HEK293 (cell line): ENCODE measurements around the gene ST6GAL1.
"Not testable (repeated sequence)": the region's sequence is repeated elsewhere in the genome, so short reads cannot be mapped to it uniquely, and the experiment has no call there.

Experiments used
- CTCF ChIA-PET: fragments of 350-600 bp; formaldehyde crosslinking; extraction: SDS; loops from one replicate; lab custom pipeline; 2021; ENCODE audit warnings: antibody characterized with exemption; lab: Yijun Ruan, JAX
- POLR2A ChIA-PET: fragments of 300-600 bp; formaldehyde crosslinking; extraction: SDS; loops from one replicate; lab custom pipeline; 2020; ENCODE audit warnings: antibody characterized with exemption, inconsistent platforms; lab: Yijun Ruan, JAX
- H3K27ac ChIP-seq: fragments of 200-500 bp; sonication (Bioruptor generic); 2 replicates; pipeline ENCODE4 v1.5.1; 2014; ENCODE audit warnings: low read depth, low read length, control low read depth, inconsistent platforms; ENCODE audit errors: extremely low read depth
- H3K36me3 ChIP-seq, 2 experiments: fragments of 200-500 bp in 1 of 2; sonication (Bioruptor generic) in 1 of 2; 1 replicate in 1 of 2; 2 replicates in 1 of 2; pipeline ENCODE4 v1.5.1; 2014 to 2017; ENCODE audit warnings: inconsistent platforms in 2 of 2, low read length in 2 of 2; ENCODE audit not compliant: control insufficient read depth in 2 of 2, insufficient read depth in 1 of 2
- H3K4me1 ChIP-seq: fragments of 200-500 bp; sonication (Bioruptor generic); 2 replicates; pipeline ENCODE4 v1.5.1; 2014; ENCODE audit warnings: mild to moderate bottlenecking, low read length, inconsistent platforms; ENCODE audit not compliant: control insufficient read depth, insufficient read depth
- H3K4me3 ChIP-seq: 2 replicates; pipeline ENCODE4 v1.5.1; 2011; ENCODE audit warnings: low read depth, mild to moderate bottlenecking, control low read depth, low read length, moderate library complexity
- H3K9me3 ChIP-seq: fragments of 200-500 bp; sonication (Bioruptor generic); 2 replicates; pipeline ENCODE4 v1.5.1; 2014; ENCODE audit warnings: low read depth, low read length, inconsistent platforms; ENCODE audit not compliant: control insufficient read depth, insufficient read depth
- BCL11B ChIP-seq: fragments of 450-650 bp; formaldehyde crosslinking; IDR thresholded peaks from 2 replicates; pipeline ENCODE4 v1.5.1; 2016; ENCODE audit warnings: low read depth, missing biosample characterization, missing genetic modification characterization
- BCL6B ChIP-seq: fragments of 450-650 bp; formaldehyde crosslinking; IDR thresholded peaks from 2 replicates; pipeline ENCODE4 v1.5.1; 2017; ENCODE audit warnings: missing biosample characterization, missing genetic modification characterization
- KLF7 ChIP-seq: fragments of 450-650 bp; formaldehyde crosslinking; IDR thresholded peaks from 2 replicates; pipeline ENCODE4 v1.5.1; 2016; ENCODE audit warnings: missing biosample characterization, missing genetic modification characterization, borderline replicate concordance
- MZF1 ChIP-seq: fragments of 450-650 bp; formaldehyde crosslinking; IDR thresholded peaks from 2 replicates; pipeline ENCODE4 v1.5.1; 2017; ENCODE audit warnings: missing biosample characterization, missing genetic modification characterization, borderline replicate concordance
- OSR2 ChIP-seq: fragments of 450-650 bp; formaldehyde crosslinking; IDR thresholded peaks from 2 replicates; pipeline ENCODE4 v1.5.1; 2016; ENCODE audit warnings: missing biosample characterization, missing genetic modification characterization
- OVOL3 ChIP-seq: fragments of 450-650 bp; formaldehyde crosslinking; IDR thresholded peaks from 2 replicates; pipeline ENCODE4 v1.5.1; 2016; ENCODE audit warnings: missing biosample characterization, missing genetic modification characterization
- ZFP37 ChIP-seq: fragments of 450-650 bp; formaldehyde crosslinking; IDR thresholded peaks from 2 replicates; pipeline ENCODE4 v1.5.1; 2016; ENCODE audit warnings: missing biosample characterization, missing genetic modification characterization
- ZNF146 ChIP-seq: fragments of 450-650 bp; formaldehyde crosslinking; IDR thresholded peaks from 2 replicates; pipeline ENCODE4 v1.5.1; 2016; ENCODE audit warnings: missing biosample characterization, missing genetic modification characterization
- ZNF155 ChIP-seq: fragments of 450-650 bp; formaldehyde crosslinking; IDR thresholded peaks from 2 replicates; pipeline ENCODE4 v1.5.1; 2016; ENCODE audit warnings: missing biosample characterization, missing genetic modification characterization
- ZNF184 ChIP-seq: fragments of 450-650 bp; IDR thresholded peaks from 2 replicates; pipeline ENCODE4 v1.5.1; 2018; ENCODE audit warnings: missing biosample characterization, mild to moderate bottlenecking, missing genetic modification characterization
- ZNF211 ChIP-seq: fragments of 450-650 bp; formaldehyde crosslinking; IDR thresholded peaks from 2 replicates; pipeline ENCODE4 v1.5.1; 2016; ENCODE audit warnings: low read depth, missing biosample characterization, missing genetic modification characterization
- ZNF26 ChIP-seq: fragments of 450-650 bp; formaldehyde crosslinking; IDR thresholded peaks from 2 replicates; pipeline ENCODE4 v1.5.1; 2016; ENCODE audit warnings: missing biosample characterization, missing genetic modification characterization
- ZNF280C ChIP-seq: fragments of 450-650 bp; formaldehyde crosslinking; IDR thresholded peaks from 2 replicates; pipeline ENCODE4 v1.5.1; 2016; ENCODE audit warnings: missing biosample characterization, missing genetic modification characterization
- ZNF366 ChIP-seq: fragments of 450-650 bp; formaldehyde crosslinking; conservative IDR thresholded peaks from 2 replicates; pipeline ENCODE4 v1.5.1; 2016; ENCODE audit warnings: missing biosample characterization, missing genetic modification characterization
- ZNF37A ChIP-seq: fragments of 450-650 bp; IDR thresholded peaks from 2 replicates; pipeline ENCODE4 v1.5.1; 2018; ENCODE audit warnings: missing biosample characterization, missing genetic modification characterization
- ZNF473 ChIP-seq: fragments of 450-650 bp; formaldehyde crosslinking; IDR thresholded peaks from 2 replicates; pipeline ENCODE4 v1.5.1; 2017; ENCODE audit warnings: missing biosample characterization, missing genetic modification characterization
- ZNF513 ChIP-seq: fragments of 450-650 bp; IDR thresholded peaks from 2 replicates; pipeline ENCODE4 v1.5.1; 2018; ENCODE audit warnings: missing biosample characterization, missing genetic modification characterization
- ZNF664 ChIP-seq: fragments of 450-650 bp; formaldehyde crosslinking; IDR thresholded peaks from 2 replicates; pipeline ENCODE4 v1.5.1; 2016; ENCODE audit warnings: missing biosample characterization, missing genetic modification characterization
- ZNF692 ChIP-seq: fragments of 450-650 bp; formaldehyde crosslinking; IDR thresholded peaks from 2 replicates; pipeline ENCODE4 v1.5.1; 2016; ENCODE audit warnings: missing biosample characterization, missing genetic modification characterization
- ZSCAN4 ChIP-seq: fragments of 450-650 bp; formaldehyde crosslinking; IDR thresholded peaks from 2 replicates; pipeline ENCODE4 v1.5.1; 2017; ENCODE audit warnings: missing biosample characterization, missing genetic modification characterization

The ST6GAL1 gene

GRCh38 chr3:186889698-186890097 lies 40.6 kb upstream of the ST6GAL1 start:
- H3K9me3 ChIP-seq, CTCF ChIA-PET, H3K36me3 ChIP-seq, POLR2A ChIA-PET, H3K4me3 ChIP-seq, H3K27ac ChIP-seq, H3K4me1 ChIP-seq: not testable (repeated sequence)
- TF ChIP-seq ZNF513 (tag by site-specific recombination), result peak; percentile 95
- peak; percentile 42; the same call in 1 of the 2 replicates for TF ChIP-seq ZNF366 (tag by site-specific recombination)

- ChIA-PET POLR2A (no interaction called here), CTCF (no interaction called here)
- H3K4me1 ChIP-seq, result no peaks in the 10 kb centered on the region
- TF ChIP-seq ZNF184, result no peak
- TF ChIP-seq ZNF692 (tag by site-specific recombination), result no peak
- TF ChIP-seq ZNF146 (tag by site-specific recombination), result no peak
- TF ChIP-seq ZNF155 (tag by site-specific recombination), result no peak
- TF ChIP-seq ZNF280C (tag by site-specific recombination), result no peak
- TF ChIP-seq KLF7 (tag by site-specific recombination), result no peak
- TF ChIP-seq, all 188 proteins: peak for 0
- H3K27ac ChIP-seq, result no peak overlapping the region
- H3K36me3 ChIP-seq, result no peaks in the 10 kb centered on the region
- H3K4me3 ChIP-seq, result no peak overlapping the region
- H3K9me3 ChIP-seq, result no peaks in the 10 kb centered on the region
These were observed 39.4 kb upstream of the ST6GAL1 start for GRCh38 chr3:186890911-186891310.

GRCh38 chr3:186893071-186893470 lies 37.3 kb upstream of the ST6GAL1 start:
- H3K9me3 ChIP-seq, CTCF ChIA-PET, H3K4me3 ChIP-seq, H3K36me3 ChIP-seq, POLR2A ChIA-PET, H3K4me1 ChIP-seq, H3K27ac ChIP-seq: not testable (repeated sequence)

- ChIA-PET CTCF (no interaction called here), POLR2A (no interaction called here)
- H3K9me3 ChIP-seq, result no peaks in the 10 kb centered on the region
- no peak overlapping the region for H3K4me3 ChIP-seq
- H3K36me3 ChIP-seq, result no peaks in the 10 kb centered on the region
- H3K4me1 ChIP-seq, result no peaks in the 10 kb centered on the region
- H3K27ac ChIP-seq, result no peak overlapping the region
- TF ChIP-seq OVOL3 (no peak), ZNF37A (tag by site-specific recombination) (no peak), MZF1 (tag by site-specific recombination) (no peak), ZNF664 (tag by site-specific recombination) (no peak), ZNF473 (tag by site-specific recombination) (no peak), BCL11B (tag by site-specific recombination) (no peak), ZFP37 (tag by site-specific recombination) (no peak), OSR2 (no peak), ZNF26 (tag by site-specific recombination) (no peak), ZSCAN4 (tag by site-specific recombination) (no peak), BCL6B (tag by site-specific recombination) (no peak), ZNF211 (no peak)
These were observed 34.9 kb upstream of the ST6GAL1 start for GRCh38 chr3:186895406-186895805.
